Raji (cell line): ENCODE data around the gene CFAP20DC.

ENCODE experiments used
- POLR2A ChIP-seq: IDR thresholded peaks from 2 replicates; pipeline ENCODE4 v1.6.1; 2011; ENCODE audit warnings: low read depth, low read length, control low read depth; ENCODE audit not compliant: insufficient read depth

CFAP20DC gene

GRCh38 chr3:59049671-59050331 is at the start of gene CFAP20DC:
Gene CFAP20DC (minus strand): TSS chr3:59050025. CDS start chr3:59049631, 394 bp downstream.
- TF ChIP-seq POLR2A, result peak; percentile 77

- no peak for TF ChIP-seq POLR2A
These were observed 44.6 kb upstream of the CFAP20DC start for GRCh38 chr3:59094446-59094845.

GRCh38 chr3:59093521-59093920 is 43.7 kb upstream of the CFAP20DC start:
- no peak for TF ChIP-seq POLR2A

- no peak for TF ChIP-seq POLR2A
These were observed 38.9 kb upstream of the CFAP20DC start for GRCh38 chr3:59088761-59089160.

GRCh38 chr3:59085976-59086375 is 36.2 kb upstream of the CFAP20DC start:
- TF ChIP-seq POLR2A, result no peak

- TF ChIP-seq POLR2A, result no peak
These were observed 34.8 kb upstream of the CFAP20DC start for GRCh38 chr3:59084583-59084982.

- no peak for TF ChIP-seq POLR2A
These were observed 32.3 kb upstream of the CFAP20DC start for GRCh38 chr3:59082106-59082505.

- no peak for TF ChIP-seq POLR2A
These were observed 31.2 kb upstream of the CFAP20DC start for GRCh38 chr3:59081071-59081470.

- TF ChIP-seq POLR2A, result no peak
These were observed 30.1 kb upstream of the CFAP20DC start for GRCh38 chr3:59079962-59080361.

DNA sequence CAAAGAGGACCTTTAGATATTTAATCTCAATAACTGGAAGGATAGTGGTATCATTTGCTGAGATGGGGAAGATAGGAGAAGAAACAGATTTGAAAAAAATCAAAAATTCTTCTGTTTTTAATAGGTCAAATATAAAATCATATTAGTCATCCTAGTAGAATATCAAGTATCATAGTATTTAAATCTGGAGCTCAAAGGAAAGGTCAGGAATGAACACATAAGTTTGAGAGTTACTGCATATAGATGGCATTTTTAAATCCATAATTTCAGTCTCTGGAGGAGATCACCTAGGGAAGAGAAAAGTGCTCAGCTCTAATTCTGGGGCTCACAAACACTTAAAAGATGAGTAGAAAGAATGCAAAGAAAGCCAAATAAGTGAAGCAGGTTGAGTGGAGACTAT is 24.9 kb upstream of the CFAP20DC start:
- TF ChIP-seq POLR2A, result no peak

- no peak for TF ChIP-seq POLR2A
These were observed 22.9 kb upstream of the CFAP20DC start for GRCh38 chr3:59072681-59073080.

- TF ChIP-seq POLR2A, result no peak
These were observed 20.0 kb upstream of the CFAP20DC start for GRCh38 chr3:59069838-59070237.

- no peak for TF ChIP-seq POLR2A
These were observed 15.4 kb upstream of the CFAP20DC start for GRCh38 chr3:59065240-59065639.

GRCh38 chr3:59064728-59065127 is 14.9 kb upstream of the CFAP20DC start:
- no peak for TF ChIP-seq POLR2A

DNA sequence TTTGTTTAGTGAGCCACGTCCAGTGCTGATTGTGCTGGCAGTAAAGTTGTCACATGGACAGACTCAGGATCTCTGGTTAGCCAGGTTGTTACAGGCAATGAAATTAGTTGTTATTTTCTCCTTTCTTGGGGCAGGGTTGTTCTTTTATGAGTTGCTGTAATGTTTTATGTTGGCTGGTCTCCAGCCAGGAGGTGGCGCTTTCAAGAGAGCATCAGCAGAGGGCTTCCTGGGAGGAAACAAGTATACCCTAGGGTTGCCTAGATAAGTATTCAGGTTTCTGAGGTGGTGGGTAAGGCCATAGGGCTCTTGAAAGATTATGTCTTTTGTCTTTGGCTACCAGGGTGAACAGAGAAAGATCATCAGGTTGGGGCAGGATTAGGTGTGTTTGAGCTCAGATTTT is 14.5 kb upstream of the CFAP20DC start:
- TF ChIP-seq POLR2A, result no peak

DNA sequence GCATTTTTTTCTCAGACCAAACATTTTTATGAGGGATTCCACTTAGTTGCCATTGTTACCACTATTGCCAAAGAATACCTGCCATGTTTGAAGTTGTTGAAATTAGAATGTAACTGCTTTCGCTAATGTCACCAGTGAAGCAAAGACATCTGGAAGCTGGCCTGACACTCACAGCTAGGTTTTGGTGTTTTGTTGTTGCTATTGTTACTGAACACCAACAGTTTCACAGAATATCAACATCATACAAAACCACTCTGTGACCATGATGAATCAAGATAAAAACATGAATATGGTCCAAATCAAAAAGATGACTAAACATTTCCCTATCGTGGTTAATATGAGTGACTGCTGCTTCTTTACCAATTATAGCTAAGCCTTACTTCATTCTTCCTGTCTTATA is 6.9 kb upstream of the CFAP20DC start:
- no peak for TF ChIP-seq POLR2A

GRCh38 chr3:59052803-59053411 is 3.1 kb upstream of the CFAP20DC start:
- no peak for TF ChIP-seq POLR2A
